CD4-positive, alpha-beta T cell treated with Interferon gamma for 1 hour (primary cell): ENCODE data around the gene NXT1.
"Not testable (repeated sequence)": the region's sequence is repeated elsewhere in the genome, so short reads cannot be mapped to it uniquely, and the experiment has no call there.

Source experiments
- DNase-seq: peaks from one replicate; pipeline ENCODE4 v3.0.0-alpha.2; 2020

NXT1 gene

GRCh38 chr20:23350196-23350903 is at the start of gene NXT1:
NXT1 (plus strand) TSS chr20:23350791; CDS start chr20:23354042, 3,251 bp downstream.
- peak; percentile 96 for DNase-seq

- no peak for DNase-seq
Measured at GRCh38 chr20:23301436-23302050, 49.0 kb upstream of the NXT1 start.

GRCh38 chr20:23302386-23302785 is 48.2 kb upstream of the NXT1 start:
- DNase-seq, result no peak

- no peak for DNase-seq
Measured at GRCh38 chr20:23302801-23303200, 47.8 kb upstream of the NXT1 start.

- DNase-seq, result no peak
Measured at GRCh38 chr20:23303325-23304102, 47.1 kb upstream of the NXT1 start.

GRCh38 chr20:23304616-23305015 is 46.0 kb upstream of the NXT1 start:
- no peak for DNase-seq

- DNase-seq, result no peak
Measured at GRCh38 chr20:23305098-23305497, 45.5 kb upstream of the NXT1 start.

GRCh38 chr20:23307393-23307792 is 43.2 kb upstream of the NXT1 start:
- not testable (repeated sequence) for DNase-seq

- DNase-seq, result no peak
Measured at GRCh38 chr20:23308024-23308423, 42.6 kb upstream of the NXT1 start.

GRCh38 chr20:23308908-23309307 is 41.7 kb upstream of the NXT1 start:
- no peak for DNase-seq

- DNase-seq, result no peak
Measured at GRCh38 chr20:23309781-23310180, 40.8 kb upstream of the NXT1 start.

GRCh38 chr20:23311947-23312506 is 38.6 kb upstream of the NXT1 start:
- no peak for DNase-seq

- DNase-seq, result no peak
Measured at GRCh38 chr20:23313271-23313670, 37.3 kb upstream of the NXT1 start.

GRCh38 chr20:23314699-23315098 is 35.9 kb upstream of the NXT1 start:
- no peak for DNase-seq

- DNase-seq, result no peak
Measured at GRCh38 chr20:23315099-23315498, 35.5 kb upstream of the NXT1 start.

GRCh38 chr20:23316626-23317025 is 34.0 kb upstream of the NXT1 start:
- no peak for DNase-seq

- DNase-seq, result no peak
Measured at GRCh38 chr20:23317081-23317480, 33.5 kb upstream of the NXT1 start.

- DNase-seq, result no peak
Measured at GRCh38 chr20:23318347-23318746, 32.2 kb upstream of the NXT1 start.

GRCh38 chr20:23320317-23320716 is 30.3 kb upstream of the NXT1 start:
- no peak for DNase-seq

GRCh38 chr20:23325107-23325506 is 25.5 kb upstream of the NXT1 start:
- DNase-seq, result no peak

GRCh38 chr20:23326774-23327173 is 23.8 kb upstream of the NXT1 start:
- DNase-seq, result no peak

GRCh38 chr20:23327617-23328333 is 22.8 kb upstream of the NXT1 start:
- no peak for DNase-seq
